GM21576 (cell line): ENCODE results near the gene SAP30.

Source experiments
- ATAC-seq: cut with Tn5 transposase; IDR thresholded peaks from one replicate; pipeline ENCODE4 v1.9.1; 2021; ENCODE audit warnings: mild to moderate bottlenecking, moderate library complexity; ENCODE audit not compliant: unreplicated experiment

The SAP30 gene

DNA sequence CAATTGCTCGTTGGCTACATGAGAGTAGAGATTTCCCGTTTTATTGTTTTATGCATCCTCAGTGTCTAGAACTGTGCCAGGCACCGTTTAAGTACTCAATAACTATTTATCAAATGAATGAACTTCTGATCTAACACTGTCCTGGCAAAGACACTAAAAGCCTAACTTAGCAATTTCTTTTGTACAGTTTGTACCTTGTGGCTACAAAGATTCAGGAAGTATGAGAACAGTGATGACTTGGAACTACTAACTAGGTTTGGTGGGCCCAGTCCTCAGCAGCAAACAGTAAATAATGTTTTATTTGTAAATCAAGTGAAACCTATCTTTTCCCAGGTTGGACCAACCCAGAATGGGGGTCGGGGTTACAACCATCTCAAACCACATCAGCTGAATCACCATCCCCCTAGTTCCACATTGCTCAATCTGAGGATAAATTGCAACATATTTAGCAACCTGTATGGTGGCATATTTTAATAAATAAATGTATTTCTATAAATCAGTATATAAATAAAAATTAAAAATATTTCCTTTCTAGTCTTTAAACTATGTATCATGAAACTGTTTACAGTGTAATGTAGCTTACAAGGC, 40.4 kb downstream of the SAP30 start:
- ATAC-seq, result no peak

DNA sequence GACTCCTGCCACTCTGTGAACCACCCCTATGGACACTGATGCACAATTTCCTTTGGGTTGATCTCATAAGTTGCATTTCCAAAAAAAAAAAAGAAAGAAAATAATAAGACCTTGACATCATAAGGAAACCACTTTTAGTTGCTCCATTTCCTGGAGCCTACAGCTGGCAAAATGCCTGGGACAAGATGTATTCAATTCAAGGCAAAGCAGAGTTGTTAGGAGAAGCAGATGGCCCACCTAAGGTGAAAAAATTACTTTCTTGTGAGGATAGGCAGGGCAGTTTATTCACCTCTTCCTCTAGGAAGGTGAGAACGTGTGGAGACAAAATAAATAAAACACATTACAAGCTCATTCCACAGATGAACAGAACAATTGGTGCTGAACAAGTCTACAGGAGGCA, 42.3 kb downstream of the SAP30 start:
- ATAC-seq, result no peak

DNA sequence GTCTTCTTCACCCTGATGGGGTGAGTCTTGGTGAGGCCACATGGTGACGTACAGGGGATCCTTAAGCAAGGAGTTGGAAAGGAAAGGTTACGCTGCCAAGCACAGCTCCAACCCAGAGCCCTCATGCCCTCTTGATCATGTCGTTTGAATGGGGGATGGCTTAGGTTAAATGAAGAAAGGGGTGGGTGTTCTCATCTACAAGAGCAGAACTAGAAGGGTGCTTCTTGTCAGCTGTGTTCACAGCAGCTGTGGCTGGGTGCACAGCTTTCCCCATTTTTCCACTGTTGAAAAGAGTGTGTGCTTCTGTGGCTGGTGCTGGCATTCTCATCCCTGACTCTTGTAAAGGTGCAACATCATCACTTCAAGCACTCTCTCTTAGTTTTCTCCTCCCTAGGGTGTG, 43.7 kb downstream of the SAP30 start:
- no peak for ATAC-seq

DNA sequence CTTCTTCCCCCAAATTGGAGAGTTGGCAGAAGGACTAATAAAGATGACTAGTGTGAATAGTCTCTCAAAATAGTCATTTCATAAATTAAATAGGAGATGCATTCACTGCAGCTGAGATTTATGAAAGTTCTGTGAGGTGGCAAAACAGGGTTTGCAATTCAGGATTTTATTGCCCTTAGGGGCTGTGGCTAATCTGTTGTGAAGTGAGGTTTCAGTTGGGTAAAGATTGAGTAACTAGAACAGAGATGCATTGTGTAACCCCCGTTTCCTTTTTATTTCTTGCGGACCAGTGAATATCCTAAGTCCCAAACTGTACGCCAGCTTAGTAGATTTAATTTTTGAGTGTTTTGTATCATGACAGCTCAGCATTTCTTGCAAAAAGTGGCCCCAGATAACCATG, 44.3 kb downstream of the SAP30 start:
- no peak for ATAC-seq

DNA sequence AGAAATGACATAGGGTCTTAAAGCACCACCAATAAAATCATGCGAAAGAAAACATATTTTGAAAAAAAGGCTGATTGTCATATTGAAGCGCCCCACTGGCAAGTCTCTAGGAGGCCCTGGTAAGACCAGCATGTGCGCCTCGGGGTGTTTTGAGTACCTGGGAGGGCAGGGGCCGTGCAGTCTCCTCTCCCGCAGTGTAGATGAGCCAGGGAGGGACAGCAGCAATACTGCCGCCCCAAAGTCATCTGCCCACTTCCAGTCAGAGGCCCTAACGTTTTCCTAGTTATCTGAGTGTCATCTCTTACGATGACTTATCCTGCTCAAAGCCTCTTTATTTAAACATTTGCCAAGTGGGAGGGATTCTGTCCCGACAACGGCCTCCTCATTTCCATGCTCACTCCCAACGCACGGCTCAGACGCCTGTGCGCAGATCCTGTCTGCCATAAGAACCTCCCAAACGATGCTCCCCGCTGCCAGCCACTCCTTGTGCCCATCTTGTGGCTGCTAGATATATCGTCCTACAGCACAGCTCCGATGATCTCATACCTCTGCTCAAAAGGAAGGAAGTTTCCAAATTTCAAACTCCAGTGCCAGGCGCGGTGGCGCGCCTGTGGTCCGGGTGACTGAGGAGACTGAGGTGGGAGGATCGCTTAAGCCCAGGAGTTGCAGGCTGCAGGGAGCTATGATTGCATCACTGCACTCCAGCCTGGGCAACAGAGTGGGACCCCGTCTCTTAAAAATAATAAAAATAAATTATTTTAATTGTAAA, 45.3 kb downstream of the SAP30 start:
- no peak for ATAC-seq

DNA sequence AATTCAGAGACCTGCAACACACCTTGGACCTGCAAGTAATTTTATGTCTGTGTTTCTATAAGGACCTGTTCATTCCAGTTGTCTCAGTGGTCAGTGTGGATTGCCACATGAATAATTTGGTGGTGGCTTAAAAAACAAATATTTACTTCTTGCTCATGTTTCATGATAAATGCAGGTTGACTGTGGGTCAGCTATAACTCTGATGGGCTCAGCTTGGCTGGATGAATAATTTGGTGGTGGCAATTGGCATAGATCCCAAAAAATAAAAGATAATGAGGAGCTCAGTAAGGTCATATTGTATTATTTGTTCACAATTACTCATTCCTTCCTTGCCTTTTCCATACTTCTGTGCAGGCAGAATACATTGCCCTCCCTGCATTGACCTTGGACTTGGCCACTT, 47.1 kb downstream of the SAP30 start:
- ATAC-seq, result no peak

DNA sequence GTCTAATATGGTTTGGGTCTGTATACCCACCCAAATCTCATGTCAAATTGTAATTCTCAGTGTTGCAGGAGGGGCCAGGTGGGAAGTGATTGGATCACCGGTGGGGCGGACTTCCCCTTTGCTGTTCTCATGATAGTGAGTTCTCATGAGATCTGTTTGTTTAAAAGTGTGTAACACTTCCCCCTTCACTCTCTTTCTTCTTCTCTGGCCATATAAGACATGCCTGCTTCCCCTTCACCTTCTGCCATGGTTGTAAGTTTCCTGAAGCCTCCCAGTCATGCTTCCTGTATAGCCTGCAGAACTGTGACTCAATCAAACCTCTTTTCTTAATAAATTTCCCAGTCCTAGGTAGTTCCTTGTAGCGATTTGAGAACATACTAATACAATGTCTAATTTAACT, 47.9 kb downstream of the SAP30 start:
- no peak for ATAC-seq

DNA sequence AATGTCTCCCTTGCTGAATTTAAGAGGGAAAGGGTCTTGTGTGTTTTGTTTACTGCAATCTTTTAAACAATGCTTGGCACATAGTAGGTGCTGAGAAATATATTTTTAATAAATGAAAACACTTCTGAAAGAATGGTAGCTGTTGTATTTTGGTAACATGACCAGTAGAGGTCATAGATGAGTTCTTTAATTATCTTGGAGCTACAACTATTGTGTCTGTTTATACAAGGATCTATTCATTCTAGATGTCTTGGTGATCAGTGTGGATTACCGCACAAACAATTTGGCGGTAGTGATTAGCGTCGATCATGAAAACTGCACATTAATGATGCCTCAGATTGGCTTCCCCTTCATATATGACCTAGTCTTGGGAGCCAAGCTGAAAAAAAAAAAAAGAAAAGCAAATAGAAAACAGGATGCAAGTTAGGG, 49.6 kb downstream of the SAP30 start:
- ATAC-seq, result no peak

DNA sequence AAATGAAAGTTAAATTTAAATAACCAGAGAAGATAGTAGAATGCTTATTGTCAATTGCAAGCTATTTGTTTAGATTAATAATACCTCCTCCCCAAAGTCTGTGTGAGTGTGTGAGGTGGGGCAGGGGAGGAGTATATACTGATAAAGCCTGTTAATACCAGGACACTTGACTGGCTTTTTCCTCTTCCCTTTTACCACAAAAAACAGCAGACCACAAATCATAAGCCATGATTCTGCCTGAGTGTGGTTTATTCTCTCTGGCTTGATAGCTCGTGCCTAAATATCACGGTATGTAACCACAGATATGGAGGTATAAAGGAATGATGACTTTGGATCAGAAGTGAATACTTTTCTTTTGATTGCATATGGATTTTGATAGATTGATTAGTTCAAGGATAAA, 50.0 kb downstream of the SAP30 start:
- ATAC-seq, result no peak

DNA sequence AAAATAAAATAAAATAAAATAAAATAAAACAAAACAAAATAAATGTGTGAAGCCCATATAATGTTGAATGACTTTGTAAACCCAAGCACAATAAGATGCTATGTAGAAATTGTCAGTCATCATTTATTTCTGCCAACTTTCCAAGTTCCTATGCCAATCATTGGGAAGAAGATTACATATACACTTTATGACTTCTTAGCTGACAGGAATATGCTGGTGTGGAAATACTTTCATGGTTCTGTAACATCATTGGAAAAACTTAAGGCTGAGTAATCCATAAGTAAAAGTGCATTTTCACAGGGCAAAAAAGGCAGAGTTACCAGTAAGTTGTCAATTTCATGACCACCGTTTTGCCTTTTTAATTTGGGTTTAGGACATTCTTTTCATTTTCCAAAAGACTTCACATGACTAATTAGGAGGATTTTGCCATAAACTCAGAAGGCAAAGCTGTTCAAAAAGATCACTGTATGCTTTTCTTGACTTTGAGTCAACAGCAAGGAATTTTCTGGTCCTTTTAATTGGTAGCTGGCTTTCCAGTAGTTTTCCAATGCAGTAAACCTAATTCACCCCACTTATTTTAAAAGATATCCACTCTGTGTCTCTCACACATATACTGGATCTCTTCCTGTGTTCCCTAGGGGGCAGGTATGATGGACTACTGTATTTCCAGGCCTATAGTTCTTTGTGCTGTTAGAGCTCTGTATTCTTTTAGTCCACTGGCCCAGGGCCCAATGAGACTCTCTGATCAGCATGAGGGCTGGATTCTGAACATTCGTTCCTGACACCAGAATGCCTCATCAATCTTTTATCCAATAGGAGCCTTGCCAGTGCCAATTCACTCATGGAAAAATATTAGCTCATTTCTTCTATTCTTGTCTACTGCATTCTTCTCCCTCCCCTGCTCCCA, 54.4 kb downstream of the SAP30 start:
- ATAC-seq, result no peak

DNA sequence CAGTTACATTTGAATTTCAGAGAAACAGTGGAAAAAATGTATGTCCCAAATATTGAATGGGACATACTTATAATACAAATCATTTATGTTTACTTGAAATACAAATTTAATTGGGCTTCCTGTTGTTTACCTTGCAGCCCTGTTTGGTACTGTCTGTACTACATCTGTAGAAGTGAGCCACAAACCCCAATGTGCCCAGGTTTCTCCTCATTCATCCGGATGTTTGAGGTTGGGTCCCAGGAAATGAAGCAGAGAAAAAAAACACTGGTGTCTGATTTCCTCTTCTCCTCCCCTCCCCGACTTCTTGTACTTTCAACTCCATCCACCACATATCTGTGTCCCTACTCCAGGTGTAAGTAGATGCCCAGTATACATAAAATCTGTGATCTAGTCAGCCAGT, 55.3 kb downstream of the SAP30 start:
- ATAC-seq, result no peak
